Panc1 (cell line): ENCODE measurements around the gene PSEN2. TPM values are rescaled to one million over a fixed set of nuclear protein-coding genes. Genes with fewer than 3 reads are reported as not detected.

ENCODE experiments used
- ATAC-seq: fragments of 200-7000 bp; cut with Tn5 transposase; 2 replicates; pipeline ENCODE4 v1.9.1; 2020; ENCODE audit warnings: mild to moderate bottlenecking, moderate library complexity
- BruUV-seq: library from RNA; stranded (reverse); fragments of 400-500 nt; replicated peaks from 2 replicates; lab custom pipeline; 2021; lab: Mats Ljungman, UMichigan
- CTCF ChIA-PET: fragments of 300-600 bp; sonication (Branson Sonifier 250); formaldehyde crosslinking; loops from one replicate; lab custom pipeline; 2022; ENCODE audit warnings: antibody characterized with exemption; lab: Charles Lee
- POLR2A ChIA-PET: fragments of 300-600 bp; sonication (Branson Sonifier 250); formaldehyde crosslinking; loops from one replicate; lab custom pipeline; 2022; ENCODE audit warnings: antibody characterized with exemption; lab: Charles Lee
- DNase-seq: peaks from one replicate; pipeline ENCODE4 v3.0.0-alpha.2; 2010; ENCODE audit warnings: low read depth, low spot score
- H3K27ac ChIP-seq: 2 replicates; pipeline ENCODE4 v1.5.1; 2011; ENCODE audit warnings: mild to moderate bottlenecking, low read length, inconsistent platforms
- H3K27me3 ChIP-seq: fragments of 200-500 bp; sonication (Bioruptor generic); 2 replicates; pipeline ENCODE4 v1.6.0; 2014; ENCODE audit warnings: low read length, inconsistent platforms; ENCODE audit not compliant: control insufficient read depth, insufficient read depth
- H3K36me3 ChIP-seq: fragments of 200-500 bp; sonication (Bioruptor generic); 2 replicates; pipeline ENCODE4 v1.5.1; 2014; ENCODE audit warnings: inconsistent platforms, mild to moderate bottlenecking, low read length, moderate library complexity; ENCODE audit not compliant: control insufficient read depth, insufficient read depth
- H3K4me1 ChIP-seq: 2 replicates; pipeline ENCODE4 v1.5.1; 2011; ENCODE audit warnings: inconsistent platforms, mild to moderate bottlenecking, low read length, moderate library complexity; ENCODE audit not compliant: control insufficient read depth, insufficient read depth
- H3K4me3 ChIP-seq, 2 experiments: 2 replicates each; pipeline ENCODE4 v1.5.1; 2011 to 2012; ENCODE audit warnings: low read depth in 2 of 2, low read length in 2 of 2, mild to moderate bottlenecking in 2 of 2, inconsistent platforms in 1 of 2, moderate library complexity in 1 of 2
- H3K9me3 ChIP-seq: fragments of 200-500 bp; sonication (Bioruptor generic); 2 replicates; pipeline ENCODE4 v1.5.1; 2014; ENCODE audit warnings: low read depth, mild to moderate bottlenecking, inconsistent platforms, low read length, moderate library complexity; ENCODE audit not compliant: control insufficient read depth, insufficient read depth
- POLR2AphosphoS5 ChIP-seq: IDR thresholded peaks from 2 replicates; pipeline ENCODE4 v1.6.1; 2012; ENCODE audit warnings: mild to moderate bottlenecking, low read depth, low read length, moderate library complexity
- SIN3A ChIP-seq: IDR thresholded peaks from 2 replicates; pipeline ENCODE4 v1.6.1; 2012; ENCODE audit warnings: low read depth, mild to moderate bottlenecking, low read length, moderate library complexity, borderline replicate concordance; ENCODE audit not compliant: insufficient read depth
- TCF7L2 ChIP-seq: IDR thresholded peaks from 2 replicates; pipeline ENCODE4 v1.6.1; 2011; ENCODE audit warnings: mild to moderate bottlenecking, low read depth, low read length, inconsistent platforms
- in situ Hi-C: cut with HindIII; loops from 2 replicates; pipeline ENCODE4 v1.10.0; 2016; ENCODE audit warnings: low sequenced_read_pairs, low pct_unique_long_range_greater_than_20kb
- intact Hi-C: fragments of 100-400 bp; cut with micrococcal nuclease; formaldehyde crosslinking; loops from one replicate; pipeline ENCODE4 v1.10.0; 2022; ENCODE audit not compliant: unreplicated experiment
- total RNA-seq: library from RNA; stranded (reverse); gene quantifications from one replicate; pipeline ENCODE4 v1.2.1, GENCODE V29; 2021; ENCODE audit not compliant: unreplicated experiment
- TF ChIP-seq, protein P1 (sequence below), 2 experiments: IDR thresholded peaks; 2 replicates each; pipeline ENCODE4 v1.6.1; 2011 to 2012; ENCODE audit warnings: low read depth in 2 of 2, control low read depth in 1 of 2, low read length in 1 of 2, mild to moderate bottlenecking in 1 of 2, moderate library complexity in 1 of 2; ENCODE audit not compliant: insufficient read depth in 1 of 2
- TF ChIP-seq, protein P2 (sequence below): fragments of 450-650 bp; IDR thresholded peaks from 2 replicates; pipeline ENCODE4 v1.5.1; 2017; ENCODE audit warnings: mild to moderate bottlenecking

Gene PSEN2
- total RNA-seq, 1 experiment from 2014 or later, result 33.3 TPM

DNA sequence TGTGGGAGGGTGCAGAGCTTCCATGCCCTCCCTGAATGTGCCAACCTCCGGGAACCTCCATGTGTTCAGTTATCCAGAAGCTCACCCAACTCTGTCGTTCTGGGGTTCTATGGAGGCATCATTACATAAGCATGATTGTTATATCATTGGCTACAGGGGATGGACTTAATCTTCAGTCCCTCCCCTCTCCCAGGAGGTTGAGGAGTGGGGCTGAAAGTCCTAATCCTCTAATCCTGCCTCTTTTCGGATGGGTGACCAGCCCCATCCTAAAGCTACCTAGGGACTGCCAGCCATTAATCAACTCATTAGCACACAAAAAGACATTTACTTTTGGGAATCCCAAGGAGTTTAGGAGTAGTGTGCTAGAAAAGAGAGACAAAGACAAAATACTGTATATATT is 32.0 kb upstream of the PSEN2 start:
- TF ChIP-seq, protein P1, sequence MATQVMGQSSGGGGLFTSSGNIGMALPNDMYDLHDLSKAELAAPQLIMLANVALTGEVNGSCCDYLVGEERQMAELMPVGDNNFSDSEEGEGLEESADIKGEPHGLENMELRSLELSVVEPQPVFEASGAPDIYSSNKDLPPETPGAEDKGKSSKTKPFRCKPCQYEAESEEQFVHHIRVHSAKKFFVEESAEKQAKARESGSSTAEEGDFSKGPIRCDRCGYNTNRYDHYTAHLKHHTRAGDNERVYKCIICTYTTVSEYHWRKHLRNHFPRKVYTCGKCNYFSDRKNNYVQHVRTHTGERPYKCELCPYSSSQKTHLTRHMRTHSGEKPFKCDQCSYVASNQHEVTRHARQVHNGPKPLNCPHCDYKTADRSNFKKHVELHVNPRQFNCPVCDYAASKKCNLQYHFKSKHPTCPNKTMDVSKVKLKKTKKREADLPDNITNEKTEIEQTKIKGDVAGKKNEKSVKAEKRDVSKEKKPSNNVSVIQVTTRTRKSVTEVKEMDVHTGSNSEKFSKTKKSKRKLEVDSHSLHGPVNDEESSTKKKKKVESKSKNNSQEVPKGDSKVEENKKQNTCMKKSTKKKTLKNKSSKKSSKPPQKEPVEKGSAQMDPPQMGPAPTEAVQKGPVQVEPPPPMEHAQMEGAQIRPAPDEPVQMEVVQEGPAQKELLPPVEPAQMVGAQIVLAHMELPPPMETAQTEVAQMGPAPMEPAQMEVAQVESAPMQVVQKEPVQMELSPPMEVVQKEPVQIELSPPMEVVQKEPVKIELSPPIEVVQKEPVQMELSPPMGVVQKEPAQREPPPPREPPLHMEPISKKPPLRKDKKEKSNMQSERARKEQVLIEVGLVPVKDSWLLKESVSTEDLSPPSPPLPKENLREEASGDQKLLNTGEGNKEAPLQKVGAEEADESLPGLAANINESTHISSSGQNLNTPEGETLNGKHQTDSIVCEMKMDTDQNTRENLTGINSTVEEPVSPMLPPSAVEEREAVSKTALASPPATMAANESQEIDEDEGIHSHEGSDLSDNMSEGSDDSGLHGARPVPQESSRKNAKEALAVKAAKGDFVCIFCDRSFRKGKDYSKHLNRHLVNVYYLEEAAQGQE (IDR thresholded peaks at IDR 0.05; ENCODE audit: insufficient read depth in 1 of 2, low read depth in 2 of 2, low read length in 1 of 2), result no peak
- no peak for TF ChIP-seq TCF7L2
- no peak for TF ChIP-seq POLR2AphosphoS5
- TF ChIP-seq SIN3A, result no peak
- TF ChIP-seq, protein P2, sequence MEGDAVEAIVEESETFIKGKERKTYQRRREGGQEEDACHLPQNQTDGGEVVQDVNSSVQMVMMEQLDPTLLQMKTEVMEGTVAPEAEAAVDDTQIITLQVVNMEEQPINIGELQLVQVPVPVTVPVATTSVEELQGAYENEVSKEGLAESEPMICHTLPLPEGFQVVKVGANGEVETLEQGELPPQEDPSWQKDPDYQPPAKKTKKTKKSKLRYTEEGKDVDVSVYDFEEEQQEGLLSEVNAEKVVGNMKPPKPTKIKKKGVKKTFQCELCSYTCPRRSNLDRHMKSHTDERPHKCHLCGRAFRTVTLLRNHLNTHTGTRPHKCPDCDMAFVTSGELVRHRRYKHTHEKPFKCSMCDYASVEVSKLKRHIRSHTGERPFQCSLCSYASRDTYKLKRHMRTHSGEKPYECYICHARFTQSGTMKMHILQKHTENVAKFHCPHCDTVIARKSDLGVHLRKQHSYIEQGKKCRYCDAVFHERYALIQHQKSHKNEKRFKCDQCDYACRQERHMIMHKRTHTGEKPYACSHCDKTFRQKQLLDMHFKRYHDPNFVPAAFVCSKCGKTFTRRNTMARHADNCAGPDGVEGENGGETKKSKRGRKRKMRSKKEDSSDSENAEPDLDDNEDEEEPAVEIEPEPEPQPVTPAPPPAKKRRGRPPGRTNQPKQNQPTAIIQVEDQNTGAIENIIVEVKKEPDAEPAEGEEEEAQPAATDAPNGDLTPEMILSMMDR, result no peak
- H3K4me1 ChIP-seq, result no peaks in the 10 kb centered on the region
- DNase-seq (no peak), ATAC-seq (no peak)
- H3K9me3 ChIP-seq, result no peaks in the 10 kb centered on the region
- no peak overlapping the region for H3K4me3 ChIP-seq
- CTCF ChIA-PET, result no interaction called here
- intact Hi-C loops (no loop called here), in situ Hi-C loops (no loop called here)
- no peaks in the 10 kb centered on the region for H3K36me3 ChIP-seq
- H3K27ac ChIP-seq, result no peak overlapping the region
- no TSS peak for BruUV-seq
- POLR2A ChIA-PET, result no interaction called here
- H3K27me3 ChIP-seq, result no peaks in the 10 kb centered on the region

DNA sequence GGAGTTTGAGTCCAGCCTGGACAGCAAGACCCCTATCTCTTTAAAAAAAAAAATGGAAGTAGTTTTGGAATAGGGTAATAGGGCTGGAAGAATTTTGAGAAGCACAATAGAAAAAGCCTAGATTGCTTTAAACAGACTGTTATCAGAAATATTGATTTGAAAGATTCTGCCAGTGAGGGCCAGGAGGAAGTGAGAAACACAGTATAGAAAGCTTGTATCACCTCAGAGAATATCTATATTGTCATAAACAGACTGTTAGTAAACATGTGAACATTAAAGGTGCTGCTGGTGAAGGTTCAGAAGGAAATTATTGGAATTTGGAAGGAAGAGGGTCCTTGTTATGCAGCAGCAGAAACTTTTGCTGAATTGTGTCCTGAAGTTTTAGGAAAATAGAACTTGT is 24.8 kb upstream of the PSEN2 start:
- H3K27me3 ChIP-seq, result no peaks in the 10 kb centered on the region
- H3K9me3 ChIP-seq, result no peaks in the 10 kb centered on the region
- H3K4me3 ChIP-seq, result no peak overlapping the region
- intact Hi-C loops (no loop called here), in situ Hi-C loops (no loop called here)
- TF ChIP-seq TCF7L2 (no peak), SIN3A (no peak), POLR2AphosphoS5 (no peak)
- TF ChIP-seq, protein P2, result no peak
- TF ChIP-seq, protein P1 (IDR thresholded peaks at IDR 0.05; ENCODE audit: insufficient read depth in 1 of 2, low read depth in 2 of 2, low read length in 1 of 2), result no peak
- CTCF ChIA-PET, result interaction anchor here (0.6 kb wide), 1 partner anchor 221 kb away, joined by 5 read pairs; no protein-coding TSS in a partner anchor
- POLR2A ChIA-PET, result no interaction called here
- ATAC-seq (no peak), DNase-seq (no peak)
- BruUV-seq, result no TSS peak
- no peaks in the 10 kb centered on the region for H3K4me1 ChIP-seq
- no peaks in the 10 kb centered on the region for H3K36me3 ChIP-seq
- H3K27ac ChIP-seq, result no peak overlapping the region
